HG02678 (cell line): ENCODE data around the gene ITGB2.

ENCODE experiments used
- ATAC-seq: cut with Tn5 transposase; IDR thresholded peaks from one replicate; pipeline ENCODE4 v1.9.1; 2021; ENCODE audit warnings: mild to moderate bottlenecking, moderate library complexity; ENCODE audit not compliant: unreplicated experiment

Gene ITGB2

DNA sequence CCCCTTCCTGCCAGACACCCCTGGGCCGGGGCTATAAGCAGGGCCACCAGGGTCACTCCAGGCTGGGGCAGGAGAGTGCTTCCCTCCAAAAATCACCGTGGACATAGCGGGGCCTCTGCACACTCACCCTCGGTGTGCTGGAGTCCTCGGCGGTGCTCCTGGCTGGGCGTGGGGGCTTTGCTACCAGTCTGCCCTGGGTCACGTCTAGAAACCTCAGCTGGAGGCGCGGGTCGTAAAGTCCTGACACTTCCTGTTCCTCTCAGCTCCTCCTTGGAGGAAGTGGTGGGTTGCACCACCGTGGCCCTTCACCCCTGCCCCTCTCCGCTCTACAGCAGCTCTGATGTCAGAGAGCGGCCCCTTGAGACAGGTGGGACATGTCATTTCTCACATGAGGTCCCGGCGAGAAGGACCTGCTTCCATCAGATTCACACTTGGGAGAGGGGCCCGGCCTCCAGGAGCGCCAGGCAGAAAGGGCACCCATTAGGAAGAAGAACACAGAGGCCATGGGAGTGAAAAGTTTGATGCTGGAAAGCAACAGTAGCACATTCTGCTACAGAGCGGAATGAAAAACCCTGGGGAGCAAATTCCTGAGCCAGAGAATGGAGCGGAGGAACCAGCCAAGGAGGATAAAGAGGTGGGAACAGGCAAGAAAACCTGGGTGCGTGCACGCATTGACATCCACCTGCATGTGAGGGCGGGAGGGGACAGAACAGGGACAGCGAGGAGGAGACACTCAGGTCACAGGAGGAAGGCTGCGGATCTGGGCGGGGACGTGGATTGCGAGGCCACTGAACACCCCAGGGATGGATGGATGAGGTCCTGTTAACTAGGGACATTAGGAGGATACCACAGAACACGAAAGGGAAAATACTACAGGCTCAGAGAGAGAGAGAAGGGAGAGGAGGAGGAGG, at the start of gene ITGB2:
Gene ITGB2, minus strand, starts transcription at position 206 of the 911 bp plus-strand sequence. CDS start 10,117 bp downstream, outside the sequence.
- ATAC-seq: peak; percentile 61

GRCh38 chr21:44969931-44970755, 49.4 kb upstream of the ITGB2 start:
- no peak for ATAC-seq

DNA sequence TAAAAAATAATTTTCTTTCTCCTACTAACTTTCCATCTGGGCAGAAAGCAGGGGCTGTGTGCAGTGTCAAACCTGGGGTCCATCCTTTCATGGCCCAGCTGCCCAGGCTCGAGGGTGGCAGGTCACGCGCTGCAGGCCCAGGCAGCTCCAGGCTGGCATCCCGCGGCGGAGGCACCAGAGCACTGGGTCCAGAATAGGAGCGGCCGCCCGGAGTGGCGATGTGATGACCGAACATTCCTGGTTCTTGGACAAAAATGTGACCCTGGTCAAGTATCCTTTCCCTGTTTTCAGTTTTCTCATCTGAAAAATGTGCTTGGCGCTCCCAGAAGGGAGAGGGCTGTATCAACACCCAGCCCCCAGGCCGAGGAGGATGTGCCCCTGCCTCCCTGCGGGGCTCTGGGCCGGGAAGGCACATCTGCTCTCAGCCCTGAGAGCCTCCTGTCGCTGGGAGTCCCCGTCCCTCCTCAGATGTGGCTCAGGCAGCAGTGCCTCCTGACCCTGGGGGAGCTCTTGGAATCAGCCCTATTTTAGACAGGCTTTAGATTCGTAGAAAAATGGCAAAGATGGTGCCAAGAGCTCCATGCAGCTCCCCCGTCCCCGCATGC, 48.5 kb upstream of the ITGB2 start:
- no peak for ATAC-seq

DNA sequence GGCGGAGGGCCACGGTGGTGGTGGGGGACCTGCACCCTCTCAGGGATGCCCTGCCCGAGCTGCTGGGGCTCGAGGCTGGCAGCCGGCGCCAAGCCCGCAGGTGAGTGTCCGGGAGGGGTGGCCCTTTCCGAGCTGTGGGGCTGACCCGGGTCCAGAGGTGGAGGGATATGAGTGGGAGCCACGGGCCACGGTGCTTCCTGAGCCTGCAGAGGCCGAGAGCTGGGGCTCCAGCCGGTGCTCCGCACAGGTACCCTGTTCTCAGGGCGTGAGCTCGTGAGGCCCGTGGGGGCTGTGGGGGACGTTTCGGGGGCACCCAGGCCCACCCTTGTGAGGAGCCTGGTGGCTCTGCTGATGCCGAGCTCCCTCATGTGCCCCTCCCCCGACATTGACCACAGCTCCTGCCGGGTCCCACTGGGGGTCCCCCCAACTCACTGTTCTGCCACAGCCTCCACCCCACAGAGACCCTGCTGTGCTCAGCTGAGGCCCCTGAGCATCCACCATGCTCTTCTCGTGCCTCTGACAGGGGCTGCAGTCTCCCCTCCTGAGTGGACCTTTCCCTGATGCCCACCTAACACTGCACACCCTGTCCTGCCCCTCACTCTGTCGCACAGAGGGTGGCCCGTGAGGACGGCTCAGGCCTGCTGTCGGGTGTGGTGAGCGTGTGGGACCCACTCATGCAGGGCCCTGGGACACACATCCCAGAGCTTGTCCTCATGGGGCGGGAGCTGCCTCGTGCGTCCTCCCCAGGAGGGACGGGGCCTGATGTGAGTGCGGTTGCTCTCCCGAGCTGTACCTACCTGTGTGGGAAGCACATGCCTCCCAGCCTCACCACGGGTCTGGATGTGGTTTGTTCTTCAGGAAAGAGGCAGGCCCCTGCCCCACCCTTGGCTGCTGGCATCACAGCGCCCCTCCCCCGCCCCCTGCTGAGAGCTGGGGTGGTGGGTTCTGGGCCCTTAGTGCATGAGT, 46.7 kb upstream of the ITGB2 start:
- no peak for ATAC-seq

DNA sequence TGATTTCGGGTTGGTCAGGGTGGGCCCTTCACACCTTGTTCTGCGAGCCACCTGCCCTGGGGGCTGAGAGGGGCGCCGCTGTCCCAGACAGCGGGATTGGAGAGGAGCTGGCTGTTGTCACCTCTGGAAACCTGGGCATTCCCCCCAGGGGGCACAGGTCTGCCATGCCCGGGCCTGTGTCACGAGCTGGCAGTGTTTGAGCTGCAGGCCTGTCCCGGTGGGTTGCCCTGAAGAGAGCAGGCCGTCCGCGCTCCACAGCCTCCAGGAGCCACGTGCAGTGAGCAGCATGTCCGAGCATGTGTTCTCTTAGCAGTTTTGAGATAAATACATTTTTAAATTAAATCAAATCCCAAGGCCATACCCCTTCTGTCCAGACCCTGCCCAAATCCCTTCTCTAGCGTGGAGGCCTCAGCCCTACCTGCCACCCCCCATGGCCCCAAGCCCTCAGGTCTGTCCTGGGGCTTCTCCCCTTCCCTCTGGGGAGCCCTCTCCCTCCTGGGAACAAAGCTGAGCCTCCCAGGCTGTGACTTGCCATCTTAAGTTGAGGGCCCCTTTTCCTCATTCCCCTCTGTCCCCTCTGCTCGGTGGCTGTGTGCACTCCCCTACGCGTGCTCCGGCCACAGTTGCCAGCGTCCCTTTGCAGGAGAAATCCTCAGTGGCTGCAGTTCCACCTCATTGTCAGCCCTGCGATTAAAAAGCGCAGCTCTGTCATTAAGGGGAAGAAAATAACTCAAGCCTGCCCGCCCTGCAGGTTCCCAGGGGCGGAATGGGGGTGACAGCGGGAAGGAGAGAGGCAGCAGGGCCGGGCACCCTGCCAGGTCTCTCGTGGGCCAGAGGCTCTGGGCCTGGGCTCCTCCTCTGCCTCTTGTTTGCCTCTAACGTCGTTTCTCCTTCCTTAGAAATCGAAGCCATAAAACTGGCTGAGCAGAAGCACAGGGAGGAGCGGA, 45.7 kb upstream of the ITGB2 start:
- no peak for ATAC-seq

GRCh38 chr21:44965251-44966022, 44.7 kb upstream of the ITGB2 start:
- ATAC-seq: no peak

GRCh38 chr21:44964381-44964780, 43.7 kb upstream of the ITGB2 start:
- ATAC-seq: no peak

GRCh38 chr21:44962403-44962966, 41.8 kb upstream of the ITGB2 start:
- no peak for ATAC-seq

- no peak for ATAC-seq
These were observed 39.7 kb upstream of the ITGB2 start for GRCh38 chr21:44960141-44961092.

DNA sequence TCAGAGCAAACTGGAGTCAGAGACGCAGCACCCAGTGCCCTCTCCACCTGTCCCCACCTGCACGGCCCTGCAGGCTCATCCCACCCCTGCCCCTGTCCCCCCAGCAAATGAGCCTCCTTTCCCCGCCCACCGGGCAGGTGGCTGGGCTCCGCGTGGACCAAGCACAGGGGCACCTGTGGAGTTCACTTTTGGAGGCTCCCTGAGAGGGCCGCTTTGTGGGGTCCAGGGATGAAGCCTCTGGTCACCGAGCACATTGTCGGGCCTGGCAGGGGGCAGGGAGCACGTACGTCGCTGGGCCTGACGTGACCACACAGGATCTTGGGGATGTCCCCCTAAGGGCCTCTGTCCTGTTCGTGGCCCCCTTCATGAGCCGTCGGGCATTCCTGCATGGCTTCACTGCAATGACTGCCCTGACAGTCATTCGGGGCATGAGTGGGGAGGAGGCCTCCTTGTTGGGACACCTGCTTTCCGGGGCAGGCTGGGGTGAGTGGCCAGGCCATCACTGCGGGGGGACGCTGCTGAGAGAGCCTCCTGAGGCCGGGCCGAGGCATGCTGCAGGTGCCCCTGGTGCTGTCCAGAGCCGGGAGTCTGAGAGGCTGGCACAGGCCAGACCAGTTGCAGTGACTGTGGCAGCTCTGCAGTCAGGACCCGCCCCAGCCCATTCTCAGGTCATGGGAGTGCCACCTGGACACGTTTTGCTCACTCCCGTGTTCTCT, 38.8 kb upstream of the ITGB2 start:
- no peak for ATAC-seq

GRCh38 chr21:44958471-44959191, 37.9 kb upstream of the ITGB2 start:
- no peak for ATAC-seq

GRCh38 chr21:44957901-44958451, 37.3 kb upstream of the ITGB2 start:
- ATAC-seq: no peak

DNA sequence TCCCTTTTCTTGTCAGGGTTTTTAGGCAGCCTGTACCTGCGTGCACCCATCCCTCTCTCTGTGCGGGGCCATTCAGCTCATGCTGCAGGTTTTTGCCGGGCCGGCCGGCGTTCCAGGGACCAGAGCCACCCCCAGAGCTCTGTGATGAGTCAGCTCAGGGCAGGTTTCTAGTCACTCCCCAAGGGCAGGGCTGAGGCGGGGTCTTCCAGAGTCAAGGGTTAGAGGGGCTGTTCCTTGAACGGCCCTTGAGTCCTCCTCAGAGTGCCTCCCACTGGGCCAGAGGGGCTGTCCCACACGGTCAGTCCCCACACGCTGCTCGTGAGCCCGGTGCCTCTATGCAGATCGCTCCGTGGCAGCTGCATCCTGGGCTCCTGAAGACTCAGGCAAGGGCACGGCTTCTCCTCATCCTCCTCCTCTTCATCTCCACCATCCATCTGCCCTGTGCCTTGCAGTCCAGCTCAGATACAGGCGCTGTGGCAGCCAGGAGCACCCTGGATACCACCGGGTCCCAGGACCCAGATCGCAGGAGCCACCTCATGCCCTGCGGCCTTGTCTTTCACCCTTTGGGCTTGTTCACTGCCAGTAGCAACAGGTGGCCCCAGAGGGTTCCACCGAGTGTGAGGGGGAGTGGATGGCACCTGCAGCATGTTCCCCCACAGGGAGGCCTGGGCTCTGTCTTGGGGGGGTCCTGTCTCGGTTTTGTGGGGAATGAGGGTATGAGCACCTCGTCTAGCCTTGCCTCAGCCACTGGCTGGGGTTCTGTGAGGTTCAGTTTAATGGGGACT, 36.5 kb upstream of the ITGB2 start:
- no peak for ATAC-seq

- no peak for ATAC-seq
These were observed 35.8 kb upstream of the ITGB2 start for GRCh38 chr21:44956356-44957046.
